Natural killer cell (primary cell): ENCODE data around the gene MTUS2. TPM values are rescaled to one million over a fixed set of nuclear protein-coding genes. Genes with fewer than 3 reads are reported as not detected.

Experiments used
- ATAC-seq, 3 donors: fragments of 150-1000 bp in 2 of 3; fragments of 200-7000 bp in 1 of 3; cut with Tn5 transposase; 1 replicate in 1 of 3; 2 replicates in 2 of 3; pipeline ENCODE4 v1.10.0; 2021; ENCODE audit warnings: mild to moderate bottlenecking in 2 of 3, moderate library complexity in 2 of 3
- DNase-seq, 2 donors: peaks; one replicate each; pipeline versions ENCODE4 v3.0.0 to v3.0.0-alpha.2; 2013 to 2021; ENCODE audit warnings: mixed read lengths in 1 of 2
- H3K27ac ChIP-seq: one replicate; pipeline ENCODE4 v1.5.1; 2013; ENCODE audit warnings: mild to moderate bottlenecking, low read length
- H3K27me3 ChIP-seq: one replicate; pipeline ENCODE4 v1.6.1; 2013; ENCODE audit warnings: low read length; ENCODE audit not compliant: control insufficient read depth, insufficient read depth
- H3K36me3 ChIP-seq: one replicate; pipeline ENCODE4 v1.6.1; 2013; ENCODE audit warnings: low read length; ENCODE audit not compliant: control insufficient read depth, insufficient read depth
- H3K4me1 ChIP-seq: one replicate; pipeline ENCODE4 v1.6.1; 2013; ENCODE audit warnings: low read length; ENCODE audit not compliant: control insufficient read depth, insufficient read depth
- H3K4me3 ChIP-seq: one replicate; pipeline ENCODE4 v1.5.1; 2013; ENCODE audit warnings: low read length
- H3K9me3 ChIP-seq: one replicate; pipeline ENCODE4 v1.6.1; 2013; ENCODE audit warnings: low read length; ENCODE audit not compliant: control insufficient read depth, insufficient read depth
- H3K27ac Mint-ChIP-seq, 2 donors: one replicate each; pipeline ENCODE4 v1.8.0; 2022; ENCODE audit warnings: mild to moderate bottlenecking in 2 of 2, mixed read lengths in 2 of 2, moderate library complexity in 1 of 2
- H3K27me3 Mint-ChIP-seq, 2 donors: one replicate each; pipeline ENCODE4 v1.8.0; 2022; ENCODE audit warnings: low read depth in 2 of 2, mixed read lengths in 2 of 2
- H3K36me3 Mint-ChIP-seq: one replicate; pipeline ENCODE4 v1.8.0; 2022; ENCODE audit warnings: mixed read lengths
- H3K4me1 Mint-ChIP-seq, 2 donors: one replicate each; pipeline ENCODE4 v1.8.0; 2022; ENCODE audit warnings: mixed read lengths in 2 of 2
- H3K4me3 Mint-ChIP-seq: one replicate; pipeline ENCODE4 v1.8.0; 2022; ENCODE audit warnings: mild to moderate bottlenecking, moderate library complexity, mixed read lengths
- H3K9me3 Mint-ChIP-seq, 2 donors: one replicate each; pipeline ENCODE4 v1.8.0; 2022; ENCODE audit warnings: mixed read lengths in 2 of 2
- whole genome bisulfite sequencing: methylation state at CpG from one replicate; pipeline ENCODE4 v1.1.7; 2013; ENCODE audit warnings: missing lambda C conversion rate; ENCODE audit not compliant: insufficient coverage; 5-methylcytosine and 5-hydroxymethylcytosine counted together
- intact Hi-C: fragments of 100-400 bp; cut with micrococcal nuclease; formaldehyde crosslinking; loops from one replicate; pipeline ENCODE4 v1.14.2; 2022
- total RNA-seq, 4 donors: library from RNA; stranded (reverse); fragments of 120-200 nt in 1 of 4; gene quantifications; one replicate each; pipeline versions ENCODE4 v1.2.3 to v1.2.4, GENCODE V29; 2013 to 2022
- TF ChIP-seq, protein P1 (sequence below): fragments of 200-600 bp; IDR thresholded peaks from one replicate; pipeline ENCODE4 v1.8.0; 2022; ENCODE audit warnings: antibody characterized with exemption

MTUS2 gene
- total RNA-seq, 3 donors from 2014 or later (not counting 1 experiment from before 2014, with no cell fraction given): not detected

DNA sequence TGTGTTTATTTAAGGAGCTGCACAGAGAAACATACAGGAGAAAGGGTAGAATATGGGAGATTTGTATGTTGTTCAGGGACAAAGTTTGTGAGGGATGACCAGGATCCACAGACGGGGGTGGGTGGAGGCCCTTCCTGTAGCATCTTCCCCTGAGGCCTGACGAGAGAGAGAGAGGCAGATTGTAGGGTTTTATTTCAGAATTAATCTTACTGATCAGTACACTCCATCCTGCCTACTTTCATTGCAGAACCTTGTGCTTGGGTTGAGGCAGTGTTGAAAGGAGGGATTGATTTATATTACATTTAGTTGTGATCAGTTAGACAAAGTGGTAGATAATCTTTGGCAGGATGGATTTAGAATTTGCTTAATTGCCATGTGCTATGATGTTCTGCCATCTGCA is 39.6 kb downstream of the MTUS2 start:
- Mint-ChIP-seq H3K27me3 (peaks cover 0 to 7% of the 10 kb centered on the region in 2 donors), H3K4me3 (no peak overlapping the region), H3K27ac (no peak overlapping the region), H3K4me1 (no peaks in the 10 kb centered on the region), H3K36me3 (no peaks in the 10 kb centered on the region), H3K9me3 (peaks cover 0 to 2% of the 10 kb centered on the region in 2 donors)
- WGBS: 90% methylated on average over 1 of the region's 2 CpGs
- no peak for DNase-seq
- no peaks in the 10 kb centered on the region for H3K9me3 ChIP-seq
- H3K4me3 ChIP-seq: no peak overlapping the region
- no peak overlapping the region for H3K27ac ChIP-seq
- H3K36me3 ChIP-seq: no peaks in the 10 kb centered on the region
- H3K27me3 ChIP-seq: no peaks in the 10 kb centered on the region
- TF ChIP-seq, protein P1, sequence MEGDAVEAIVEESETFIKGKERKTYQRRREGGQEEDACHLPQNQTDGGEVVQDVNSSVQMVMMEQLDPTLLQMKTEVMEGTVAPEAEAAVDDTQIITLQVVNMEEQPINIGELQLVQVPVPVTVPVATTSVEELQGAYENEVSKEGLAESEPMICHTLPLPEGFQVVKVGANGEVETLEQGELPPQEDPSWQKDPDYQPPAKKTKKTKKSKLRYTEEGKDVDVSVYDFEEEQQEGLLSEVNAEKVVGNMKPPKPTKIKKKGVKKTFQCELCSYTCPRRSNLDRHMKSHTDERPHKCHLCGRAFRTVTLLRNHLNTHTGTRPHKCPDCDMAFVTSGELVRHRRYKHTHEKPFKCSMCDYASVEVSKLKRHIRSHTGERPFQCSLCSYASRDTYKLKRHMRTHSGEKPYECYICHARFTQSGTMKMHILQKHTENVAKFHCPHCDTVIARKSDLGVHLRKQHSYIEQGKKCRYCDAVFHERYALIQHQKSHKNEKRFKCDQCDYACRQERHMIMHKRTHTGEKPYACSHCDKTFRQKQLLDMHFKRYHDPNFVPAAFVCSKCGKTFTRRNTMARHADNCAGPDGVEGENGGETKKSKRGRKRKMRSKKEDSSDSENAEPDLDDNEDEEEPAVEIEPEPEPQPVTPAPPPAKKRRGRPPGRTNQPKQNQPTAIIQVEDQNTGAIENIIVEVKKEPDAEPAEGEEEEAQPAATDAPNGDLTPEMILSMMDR: no peak
- intact Hi-C loops: no loop called here
- no peak for ATAC-seq
- no peaks in the 10 kb centered on the region for H3K4me1 ChIP-seq

DNA sequence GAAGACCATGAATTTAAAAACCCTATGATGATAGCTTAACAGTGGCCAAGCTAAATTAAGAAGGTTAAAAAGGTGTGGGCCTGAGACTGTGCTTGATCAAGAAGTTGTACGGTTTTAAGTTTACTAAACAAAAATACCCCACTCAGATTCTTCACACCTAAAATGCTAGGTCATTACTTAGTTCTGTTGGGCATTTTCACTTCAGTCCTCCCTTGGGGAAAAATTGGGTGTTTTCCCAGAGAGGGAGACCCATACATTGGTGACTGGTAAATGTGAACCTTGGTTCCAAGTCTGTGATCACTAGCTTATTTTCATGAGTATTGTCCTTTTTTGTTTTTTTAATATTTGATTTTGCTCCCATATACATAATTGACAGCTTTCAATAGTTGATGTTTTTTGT is 44.4 kb downstream of the MTUS2 start:
- ATAC-seq: no peak

DNA sequence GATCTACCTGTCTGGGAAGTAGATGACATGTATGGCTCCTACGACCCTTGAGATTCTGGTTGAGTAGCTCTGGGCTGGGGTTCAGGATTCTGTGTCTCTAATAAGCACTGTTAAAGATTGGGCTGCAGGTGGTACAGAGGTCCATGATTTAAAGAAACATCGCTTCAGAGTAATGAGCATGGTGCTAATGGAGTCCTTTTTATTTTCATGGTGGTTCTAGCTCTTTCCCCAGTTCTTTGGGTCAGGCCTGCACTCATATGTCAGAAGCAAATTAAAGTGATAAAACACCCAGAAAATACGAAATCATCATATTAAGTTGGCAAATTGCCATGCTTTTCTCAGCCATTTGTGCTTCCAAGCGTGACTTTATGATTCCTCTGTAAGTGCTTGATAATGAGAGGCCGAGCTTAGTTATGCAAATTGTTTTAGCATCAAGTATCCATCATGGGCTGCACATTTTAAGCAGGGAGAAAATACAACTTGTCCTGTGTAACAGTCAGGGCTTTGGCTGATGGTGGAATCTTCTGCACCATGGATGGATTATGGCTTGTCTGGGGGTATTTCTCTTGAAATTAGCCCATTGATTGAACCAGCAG is 45.1 kb downstream of the MTUS2 start:
- H3K4me1 ChIP-seq: no peaks in the 10 kb centered on the region
- no peak overlapping the region for H3K27ac ChIP-seq
- intact Hi-C loops: no loop called here
- no peaks in the 10 kb centered on the region for H3K4me1 Mint-ChIP-seq
- H3K27me3 Mint-ChIP-seq: peaks cover 0 to 7% of the 10 kb centered on the region in 2 donors
- H3K4me3 Mint-ChIP-seq: no peak overlapping the region
- H3K36me3 Mint-ChIP-seq: no peaks in the 10 kb centered on the region
- no peak for DNase-seq
- no peaks in the 10 kb centered on the region for H3K9me3 ChIP-seq
- no peaks in the 10 kb centered on the region for H3K27me3 ChIP-seq
- TF ChIP-seq, protein P1: no peak
- peaks cover 0 to 3% of the 10 kb centered on the region in 2 donors for H3K9me3 Mint-ChIP-seq
- no peak overlapping the region for H3K27ac Mint-ChIP-seq
- no peaks in the 10 kb centered on the region for H3K36me3 ChIP-seq
- H3K4me3 ChIP-seq: no peak overlapping the region
- no peak for ATAC-seq
- WGBS: 86% methylated on average over 5 of the region's 5 CpGs

More for the DNA sequence above, 44.4 kb downstream of the MTUS2 start:
- TF ChIP-seq, protein P1: no peak
- Mint-ChIP-seq H3K36me3 (no peaks in the 10 kb centered on the region), H3K9me3 (peaks cover 0 to 3% of the 10 kb centered on the region in 2 donors), H3K27me3 (peaks cover 0 to 7% of the 10 kb centered on the region in 2 donors), H3K4me1 (no peaks in the 10 kb centered on the region), H3K4me3 (no peak overlapping the region), H3K27ac (no peak overlapping the region)
- Histone ChIP-seq H3K36me3 (no peaks in the 10 kb centered on the region), H3K4me1 (no peaks in the 10 kb centered on the region), H3K27ac (no peak overlapping the region), H3K27me3 (no peaks in the 10 kb centered on the region), H3K9me3 (no peaks in the 10 kb centered on the region), H3K4me3 (no peak overlapping the region)
- intact Hi-C loops: no loop called here
- no peak for DNase-seq
- no CpG with 5 or more reads among the region's 1 CpG for WGBS

DNA sequence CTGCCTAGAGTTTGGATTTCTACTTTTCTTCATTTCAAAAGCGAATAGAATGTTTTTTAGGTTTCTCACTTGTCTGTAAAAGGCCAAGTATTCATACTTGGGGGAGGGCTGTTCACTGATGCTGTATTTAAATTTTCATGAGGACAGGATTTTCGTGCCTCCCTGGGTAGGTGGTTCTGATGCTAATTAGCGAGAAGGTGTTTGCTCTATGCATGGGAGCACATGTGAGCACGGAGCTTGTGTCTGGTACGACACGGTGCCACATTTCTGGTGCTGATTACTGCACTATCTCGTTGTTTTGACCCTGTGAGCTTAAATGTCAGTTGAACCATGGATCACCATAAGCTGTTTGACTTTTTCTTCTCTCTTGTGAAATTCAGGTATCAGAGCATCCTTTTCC is 45.8 kb downstream of the MTUS2 start:
- intact Hi-C loops: no loop called here
- peaks cover 0 to 7% of the 10 kb centered on the region in 2 donors for H3K27me3 Mint-ChIP-seq
- 77% methylated on average over 7 of the region's 7 CpGs for WGBS
- no peak overlapping the region for H3K4me3 ChIP-seq
- ATAC-seq (no peak), DNase-seq (no peak)
- H3K9me3 ChIP-seq: no peaks in the 10 kb centered on the region
- no peaks in the 10 kb centered on the region for H3K4me1 Mint-ChIP-seq
- H3K9me3 Mint-ChIP-seq: peaks cover 0 to 3% of the 10 kb centered on the region in 2 donors
- H3K36me3 Mint-ChIP-seq: no peaks in the 10 kb centered on the region
- TF ChIP-seq, protein P1: no peak
- no peak overlapping the region for H3K27ac Mint-ChIP-seq
- H3K27me3 ChIP-seq: no peaks in the 10 kb centered on the region
- no peak overlapping the region for H3K4me3 Mint-ChIP-seq
- no peaks in the 10 kb centered on the region for H3K4me1 ChIP-seq
- no peaks in the 10 kb centered on the region for H3K36me3 ChIP-seq
- no peak overlapping the region for H3K27ac ChIP-seq
